ENCODE data around the gene POLRMT. TPM values are rescaled to one million over a fixed set of nuclear protein-coding genes. Genes with fewer than 3 reads are reported as not detected.
A peak's percentile ranks its signal among the peaks of the same experiment; 100 is the strongest.

POLRMT gene
- total RNA-seq, 1 donor from 2014 or later, result 90.1 TPM

DNA sequence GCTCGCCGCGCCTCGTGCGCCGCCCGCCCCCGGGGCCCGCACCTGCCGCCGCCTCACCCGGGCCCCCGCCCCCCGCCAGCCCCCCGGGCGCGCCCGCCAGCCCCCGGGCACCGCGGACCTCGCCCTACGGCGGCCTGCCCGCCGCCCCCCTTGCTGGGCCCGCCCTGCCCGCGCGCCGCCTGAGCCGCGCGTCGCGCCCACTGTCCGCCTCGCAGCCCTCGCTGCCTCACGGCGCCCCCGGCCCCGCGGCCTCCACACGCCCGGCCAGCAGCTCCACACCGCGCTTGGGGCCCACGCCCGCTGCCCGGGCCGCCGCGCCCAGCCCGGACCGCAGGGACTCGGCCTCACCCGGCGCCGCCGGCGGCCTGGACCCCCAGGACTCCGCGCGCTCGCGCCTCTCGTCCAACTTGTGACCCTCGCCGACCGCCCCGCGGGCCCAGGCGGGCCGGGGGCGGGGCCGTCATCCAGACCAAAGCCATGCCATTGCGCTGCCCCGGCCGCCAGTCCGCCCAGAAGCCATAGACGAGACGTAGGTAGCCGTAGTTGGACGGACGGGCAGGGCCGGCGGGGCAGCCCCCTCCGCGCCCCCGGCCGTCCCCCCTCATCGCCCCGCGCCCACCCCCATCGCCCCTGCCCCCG is 17.2 kb downstream of the POLRMT start:
- Mint-ChIP-seq H3K4me1 (ENCODE audit: low read depth) (peaks cover 6% of the 10 kb centered on the region), H3K4me3 (ENCODE audit: low read depth) (no peak overlapping the region), H3K27ac (no peak overlapping the region), H3K9me3 (no peaks in the 10 kb centered on the region), H3K27me3 (ENCODE audit: low read depth) (no peaks in the 10 kb centered on the region), H3K36me3 (ENCODE audit: low read depth) (peaks cover 32% of the 10 kb centered on the region)
- intact Hi-C loops (cut with micrococcal nuclease), result no loop called here
- no peak for DNase-seq (ENCODE audit: low spot score)

DNA sequence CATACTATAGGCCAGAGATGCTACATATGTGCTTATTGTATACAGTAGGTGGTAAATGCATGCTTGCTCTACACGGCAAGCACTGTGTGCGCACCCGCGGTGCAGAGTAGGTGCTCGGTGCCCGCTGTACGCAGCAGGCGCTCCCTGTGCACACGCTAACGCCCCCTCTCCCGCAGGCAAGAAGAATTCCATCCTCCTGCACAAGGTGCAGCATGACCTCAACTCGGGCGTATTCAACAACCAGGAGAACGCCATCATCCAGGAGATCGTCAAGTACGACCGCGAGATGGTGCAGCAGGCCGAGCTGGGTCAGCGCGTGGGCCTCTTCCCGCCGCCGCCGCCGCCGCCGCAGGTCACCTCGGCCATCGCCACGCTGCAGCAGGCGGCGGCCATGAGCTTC is 17.7 kb downstream of the POLRMT start:
- Mint-ChIP-seq H3K4me3 (ENCODE audit: low read depth) (no peak overlapping the region), H3K4me1 (ENCODE audit: low read depth) (peaks cover 10% of the 10 kb centered on the region), H3K9me3 (no peaks in the 10 kb centered on the region), H3K36me3 (ENCODE audit: low read depth) (peaks cover 32% of the 10 kb centered on the region), H3K27me3 (ENCODE audit: low read depth) (no peaks in the 10 kb centered on the region), H3K27ac (no peak overlapping the region)
- no peak for DNase-seq (ENCODE audit: low spot score)
- intact Hi-C loops (cut with micrococcal nuclease), result no loop called here

DNA sequence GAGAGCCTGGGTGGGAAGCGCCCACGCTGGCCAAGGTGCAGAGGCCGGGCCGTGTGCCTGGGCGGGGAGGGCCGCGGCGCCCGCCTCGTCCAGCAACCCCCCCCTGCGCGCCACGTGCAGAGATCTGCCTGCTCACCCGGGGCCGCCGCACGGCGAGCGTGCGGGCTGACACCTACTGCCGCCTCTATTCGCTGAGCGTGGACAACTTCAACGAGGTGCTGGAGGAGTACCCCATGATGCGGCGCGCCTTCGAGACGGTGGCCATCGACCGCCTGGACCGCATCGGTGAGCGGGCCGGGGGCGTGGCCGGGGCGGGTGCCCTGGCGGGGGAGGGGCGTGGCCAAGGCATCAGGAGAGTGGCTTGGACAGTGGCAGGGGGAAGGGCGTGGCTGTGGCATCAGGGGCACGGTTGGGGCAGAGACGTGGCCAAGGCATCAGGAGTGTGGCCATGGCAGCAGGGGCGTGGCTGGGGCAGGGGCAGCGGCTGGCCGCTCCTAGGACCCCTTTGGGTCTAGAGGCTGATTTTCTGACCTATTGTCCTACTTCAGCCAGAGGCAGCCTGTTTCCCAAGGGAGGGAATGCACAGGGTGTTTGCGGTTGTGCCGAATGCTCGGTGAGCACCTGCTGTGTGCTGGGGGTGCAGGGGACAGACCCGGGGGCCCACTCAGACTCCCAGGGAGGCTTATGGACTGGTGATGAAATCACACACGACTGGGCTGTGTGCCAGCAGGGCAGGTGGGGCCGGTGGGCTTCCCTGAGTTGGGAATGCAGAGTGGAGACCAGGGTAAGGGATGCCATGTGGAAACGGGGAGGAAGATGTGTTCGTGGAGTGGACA is 19.4 kb downstream of the POLRMT start:
- no peak for DNase-seq (ENCODE audit: low spot score)
- no peaks in the 10 kb centered on the region for H3K9me3 Mint-ChIP-seq
- H3K27me3 Mint-ChIP-seq (ENCODE audit: low read depth), result no peaks in the 10 kb centered on the region
- intact Hi-C loops (cut with micrococcal nuclease), result no loop called here
- no peak overlapping the region for H3K4me3 Mint-ChIP-seq (ENCODE audit: low read depth)
- peaks cover 11% of the 10 kb centered on the region for H3K4me1 Mint-ChIP-seq (ENCODE audit: low read depth)
- no peak overlapping the region for H3K27ac Mint-ChIP-seq
- peaks cover 27% of the 10 kb centered on the region for H3K36me3 Mint-ChIP-seq (ENCODE audit: low read depth)

DNA sequence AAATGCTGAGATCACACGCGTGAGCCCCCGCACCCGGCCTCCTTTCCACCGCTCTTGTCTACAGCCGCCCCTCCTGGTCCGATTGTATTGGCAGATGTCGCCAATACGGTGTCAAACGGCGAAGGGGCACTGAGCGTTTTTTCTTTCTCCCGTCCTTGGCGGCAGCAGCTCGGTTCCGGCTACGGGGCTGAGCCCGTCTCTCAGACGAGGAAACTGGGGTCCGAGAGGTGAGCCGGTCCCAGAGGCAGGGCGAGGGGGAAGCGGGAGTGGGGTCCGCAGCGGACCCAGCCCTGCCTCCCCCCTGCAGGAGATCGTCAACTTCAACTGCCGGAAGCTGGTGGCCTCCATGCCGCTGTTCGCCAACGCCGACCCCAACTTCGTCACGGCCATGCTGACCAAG is 20.4 kb downstream of the POLRMT start:
- DNase-seq (ENCODE audit: low spot score), result no peak
- Mint-ChIP-seq H3K27me3 (ENCODE audit: low read depth) (no peaks in the 10 kb centered on the region), H3K9me3 (no peaks in the 10 kb centered on the region), H3K4me1 (ENCODE audit: low read depth) (peaks cover 11% of the 10 kb centered on the region), H3K27ac (no peak overlapping the region), H3K36me3 (ENCODE audit: low read depth) (peaks cover 22% of the 10 kb centered on the region), H3K4me3 (ENCODE audit: low read depth) (no peak overlapping the region)
- intact Hi-C loops (cut with micrococcal nuclease), result no loop called here

DNA sequence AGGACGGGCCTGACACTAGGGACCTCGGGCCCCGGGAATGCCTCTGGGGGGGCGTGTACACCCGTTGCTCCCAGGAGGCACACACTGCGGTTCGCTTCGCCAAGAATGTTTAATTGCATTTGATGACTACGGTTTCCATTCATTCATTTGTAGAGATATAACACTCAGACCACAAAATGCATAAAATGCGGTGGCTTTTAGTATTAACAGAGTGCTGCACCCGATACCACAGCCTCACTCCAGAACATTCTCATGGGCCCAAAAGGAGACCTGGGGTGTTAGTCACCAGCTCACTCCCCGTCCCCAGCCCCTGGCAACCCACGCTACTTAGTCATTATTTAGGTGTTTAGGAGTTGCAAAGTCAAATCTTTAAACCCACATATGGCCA is 21.9 kb downstream of the POLRMT start:
- no peak for DNase-seq (ENCODE audit: low spot score)
- no peaks in the 10 kb centered on the region for H3K27me3 Mint-ChIP-seq (ENCODE audit: low read depth)
- peak overlapping the region; percentile 97 for H3K27ac Mint-ChIP-seq
- intact Hi-C loops (cut with micrococcal nuclease), result loop anchor here (2.0 kb wide), 1 partner anchor 21 kb away; the partner anchor contains the start of gene POLRMT
- no peaks in the 10 kb centered on the region for H3K9me3 Mint-ChIP-seq
- peaks cover 11% of the 10 kb centered on the region for H3K4me1 Mint-ChIP-seq (ENCODE audit: low read depth)
- peak overlapping the region; percentile 88 for H3K4me3 Mint-ChIP-seq (ENCODE audit: low read depth)
- peaks cover 19% of the 10 kb centered on the region for H3K36me3 Mint-ChIP-seq (ENCODE audit: low read depth)

DNA sequence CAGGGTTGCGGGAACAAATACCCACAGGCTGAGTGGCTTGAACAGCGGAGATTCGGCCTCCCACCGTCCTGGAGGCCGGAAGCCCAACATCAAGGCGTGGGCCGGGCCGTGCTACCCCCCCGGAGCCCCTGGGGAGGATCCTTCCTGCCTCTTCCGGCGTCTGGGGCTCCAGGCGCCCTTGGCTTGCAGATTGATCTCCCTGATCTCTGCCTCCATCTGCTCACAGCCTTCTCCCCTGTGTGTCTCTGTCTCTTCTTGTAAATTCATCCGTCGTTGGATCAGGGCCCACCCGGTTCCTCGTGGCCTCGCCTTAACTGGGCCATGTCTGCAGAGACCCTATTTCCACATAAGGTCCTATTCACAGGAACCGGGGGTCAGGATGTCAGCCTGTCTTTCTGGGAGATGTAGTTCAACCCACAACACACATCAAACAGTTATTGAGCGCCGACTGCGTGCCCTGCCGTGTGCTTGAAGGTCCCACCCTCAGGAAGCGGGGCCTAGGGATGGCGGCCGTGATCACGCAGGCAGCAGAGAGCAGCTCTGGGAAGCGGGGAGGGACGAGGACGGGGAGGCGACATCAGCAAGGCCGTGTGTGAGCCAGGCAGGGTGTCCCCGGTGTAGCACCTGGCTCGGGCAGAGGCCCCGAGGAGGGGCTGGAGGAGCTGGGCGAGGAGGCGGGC is 22.4 kb downstream of the POLRMT start:
- H3K27ac Mint-ChIP-seq, result peak overlapping the region; percentile 97
- H3K4me3 Mint-ChIP-seq (ENCODE audit: low read depth), result peak overlapping the region; percentile 88
- intact Hi-C loops (cut with micrococcal nuclease), result loop anchor here (1.0 to 2.0 kb wide), 2 partner anchors 22 to 39 kb away; partner anchors contain the start of genes BSG and POLRMT
- H3K9me3 Mint-ChIP-seq, result no peaks in the 10 kb centered on the region
- no peaks in the 10 kb centered on the region for H3K27me3 Mint-ChIP-seq (ENCODE audit: low read depth)
- peaks cover 11% of the 10 kb centered on the region for H3K4me1 Mint-ChIP-seq (ENCODE audit: low read depth)
- peaks cover 19% of the 10 kb centered on the region for H3K36me3 Mint-ChIP-seq (ENCODE audit: low read depth)
- peak; percentile 63 for DNase-seq (ENCODE audit: low spot score)

DNA sequence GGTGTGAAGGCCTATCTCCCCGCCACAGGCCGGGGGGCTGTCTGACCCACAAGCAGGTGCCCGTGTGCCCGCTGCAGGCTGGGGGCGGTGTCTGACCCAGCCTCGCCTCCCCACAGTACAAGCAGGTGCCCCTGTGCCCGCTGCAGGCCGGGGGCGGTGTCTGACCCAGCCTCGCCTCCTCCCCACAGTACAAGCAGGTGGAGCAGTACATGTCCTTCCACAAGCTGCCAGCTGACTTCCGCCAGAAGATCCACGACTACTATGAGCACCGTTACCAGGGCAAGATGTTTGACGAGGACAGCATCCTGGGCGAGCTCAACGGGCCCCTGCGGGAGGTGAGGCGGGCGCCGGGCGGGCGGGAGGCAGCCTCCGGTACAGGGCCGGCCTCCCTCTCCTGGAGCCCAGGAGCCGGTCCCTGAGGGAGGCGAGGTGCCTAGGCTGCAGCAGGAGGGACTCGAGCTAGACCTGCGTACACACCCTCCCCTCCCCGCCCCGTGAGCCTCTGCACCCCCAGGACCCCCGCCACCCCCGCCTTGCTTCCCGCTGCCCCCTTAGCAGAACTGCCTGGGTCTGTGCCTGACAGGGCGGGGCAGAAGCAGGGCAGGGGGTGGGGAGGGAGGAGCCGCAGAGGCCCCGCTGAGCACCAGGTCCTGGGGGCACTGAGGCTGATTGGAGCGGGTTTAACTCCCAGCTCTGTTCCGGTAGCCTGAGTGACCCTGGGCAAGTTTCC is 23.1 kb downstream of the POLRMT start:
- Mint-ChIP-seq H3K36me3 (ENCODE audit: low read depth) (peaks cover 14% of the 10 kb centered on the region), H3K27me3 (ENCODE audit: low read depth) (no peaks in the 10 kb centered on the region), H3K27ac (peak overlapping the region; percentile 97), H3K4me3 (ENCODE audit: low read depth) (peak overlapping the region; percentile 88), H3K9me3 (no peaks in the 10 kb centered on the region), H3K4me1 (ENCODE audit: low read depth) (peaks cover 9% of the 10 kb centered on the region)
- intact Hi-C loops (cut with micrococcal nuclease), result loop anchor here (1.0 to 2.0 kb wide), 2 partner anchors 23 to 38 kb away; partner anchors contain the start of genes BSG and POLRMT
- peak; percentile 40 for DNase-seq (ENCODE audit: low spot score)

DNA sequence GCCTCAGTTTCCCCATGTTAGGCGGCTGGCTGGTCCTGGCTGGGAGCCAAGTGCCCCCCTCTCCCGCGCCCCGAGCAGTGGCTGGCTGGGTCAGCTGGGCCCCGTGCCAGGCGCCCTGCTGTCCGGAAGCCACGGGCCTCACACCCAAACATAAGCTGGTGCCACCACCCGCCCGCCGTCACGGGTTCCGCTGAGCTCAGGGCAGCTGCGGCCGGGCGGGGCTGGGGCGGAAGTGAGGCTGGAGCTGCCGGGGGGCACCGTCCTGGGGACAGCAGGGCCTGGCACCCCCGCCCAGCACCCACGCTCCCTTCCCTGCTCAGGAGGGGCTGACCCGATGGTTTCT is 24.4 kb downstream of the POLRMT start:
- no peaks in the 10 kb centered on the region for H3K27me3 Mint-ChIP-seq (ENCODE audit: low read depth)
- H3K27ac Mint-ChIP-seq, result no peak overlapping the region
- no peak for DNase-seq (ENCODE audit: low spot score)
- peaks cover 4% of the 10 kb centered on the region for H3K36me3 Mint-ChIP-seq (ENCODE audit: low read depth)
- H3K4me3 Mint-ChIP-seq (ENCODE audit: low read depth), result no peak overlapping the region
- H3K9me3 Mint-ChIP-seq, result no peaks in the 10 kb centered on the region
- H3K4me1 Mint-ChIP-seq (ENCODE audit: low read depth), result peaks cover 9% of the 10 kb centered on the region
- intact Hi-C loops (cut with micrococcal nuclease), result no loop called here

DNA sequence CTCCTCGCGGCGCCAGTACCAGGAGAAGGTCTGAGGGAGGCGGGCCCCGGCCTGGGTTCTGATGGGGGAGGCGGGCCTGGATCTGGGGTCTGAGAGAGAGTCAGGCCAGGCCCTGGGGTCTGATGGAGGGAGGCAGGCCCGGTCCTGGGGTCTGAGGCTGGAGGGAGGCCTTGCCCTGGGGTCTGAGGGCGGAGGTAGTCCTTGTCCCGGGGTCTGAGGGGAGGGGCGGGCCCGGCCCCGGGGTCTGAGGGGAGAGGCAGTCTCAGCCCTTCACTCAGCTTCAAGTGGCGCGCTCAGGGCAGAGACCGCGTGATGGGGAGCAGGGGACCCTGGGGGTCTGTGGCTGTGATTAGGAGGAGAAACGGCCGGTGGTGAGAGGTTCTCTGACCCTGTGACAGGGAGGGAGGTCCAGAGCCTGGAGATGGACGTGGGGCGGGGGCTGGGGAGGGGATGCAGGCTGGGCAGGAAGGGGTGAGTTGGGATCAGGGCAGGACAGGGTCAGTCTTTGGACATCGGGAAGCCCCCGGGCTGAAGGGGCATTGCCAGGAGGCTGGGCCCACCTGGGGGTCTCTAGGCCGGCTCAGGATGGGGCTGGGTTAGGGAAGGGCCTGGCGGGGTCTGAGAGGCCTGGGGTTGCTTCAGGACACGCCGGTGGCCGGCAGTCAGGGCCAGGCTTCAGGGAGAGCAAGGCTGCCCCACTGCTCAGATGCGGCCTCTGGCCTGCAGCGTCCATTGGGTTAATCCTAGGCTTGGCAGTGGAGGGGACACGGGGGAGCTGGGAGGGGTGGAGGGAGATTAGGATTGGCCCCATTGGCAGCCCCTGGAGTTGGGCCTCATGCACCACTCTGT is 25.0 kb downstream of the POLRMT start:
- Mint-ChIP-seq H3K4me3 (ENCODE audit: low read depth) (no peak overlapping the region), H3K36me3 (ENCODE audit: low read depth) (peaks cover 4% of the 10 kb centered on the region), H3K27ac (no peak overlapping the region), H3K4me1 (ENCODE audit: low read depth) (peaks cover 9% of the 10 kb centered on the region), H3K9me3 (no peaks in the 10 kb centered on the region), H3K27me3 (ENCODE audit: low read depth) (no peaks in the 10 kb centered on the region)
- intact Hi-C loops (cut with micrococcal nuclease), result no loop called here
- DNase-seq (ENCODE audit: low spot score), result no peak

DNA sequence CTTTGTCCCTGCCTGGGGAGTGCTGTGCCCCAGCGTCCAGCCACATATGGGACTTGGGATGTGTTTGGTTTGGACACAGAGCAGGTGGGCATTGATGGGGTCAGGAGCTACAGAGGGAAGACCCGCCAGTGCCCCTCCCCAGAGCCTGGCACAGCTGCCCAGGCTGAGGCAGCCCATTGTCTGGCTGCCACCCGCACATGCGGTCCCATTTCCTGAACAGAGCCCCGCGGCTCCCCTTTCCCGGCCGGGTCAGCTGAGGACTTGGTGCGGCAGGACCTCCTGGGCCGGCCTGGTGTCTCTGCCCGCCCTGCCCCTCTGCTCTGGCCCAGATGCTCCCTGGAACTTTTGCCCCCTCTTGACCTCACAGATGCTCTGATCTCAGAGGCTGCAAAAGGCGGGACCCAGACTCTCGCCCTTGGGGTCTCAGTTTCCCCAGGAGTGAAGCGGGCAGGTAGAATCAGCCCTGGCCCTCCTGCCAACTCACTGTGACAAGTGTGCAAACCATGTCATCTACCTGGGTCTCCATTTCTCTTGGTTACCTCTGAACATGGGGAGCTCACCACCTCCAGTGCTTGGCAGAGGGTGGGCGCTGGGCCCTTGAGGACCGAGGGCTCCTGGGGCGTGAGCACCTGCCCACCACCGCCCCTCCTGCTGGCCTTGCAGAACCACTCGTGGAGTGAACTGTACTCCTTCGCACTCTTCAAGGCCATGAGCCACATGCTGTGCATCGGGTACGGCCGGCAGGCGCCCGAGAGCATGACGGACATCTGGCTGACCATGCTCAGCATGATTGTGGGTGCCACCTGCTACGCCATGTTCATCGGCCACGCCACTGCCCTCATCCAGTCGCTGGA is 25.8 kb downstream of the POLRMT start:
- Mint-ChIP-seq H3K4me1 (ENCODE audit: low read depth) (peaks cover 9% of the 10 kb centered on the region), H3K27ac (no peak overlapping the region), H3K9me3 (no peaks in the 10 kb centered on the region), H3K36me3 (ENCODE audit: low read depth) (no peaks in the 10 kb centered on the region), H3K27me3 (ENCODE audit: low read depth) (no peaks in the 10 kb centered on the region), H3K4me3 (ENCODE audit: low read depth) (no peak overlapping the region)
- intact Hi-C loops (cut with micrococcal nuclease), result no loop called here
- DNase-seq (ENCODE audit: low spot score), result no peak

Data from activated T-helper 2 cell treated with anti-CD3 and anti-CD28 coated beads, Interferon-gamma antibody, Interleukin-2, Interleukin-4, amounts not matched to agents 10 μg/mL and 5 μg/mL and 100 μg/mL, durations not matched to agents 14 hours and 24 hours and 36 hours (primary cell).